ENCODE results near the gene FFAR2.

DNA sequence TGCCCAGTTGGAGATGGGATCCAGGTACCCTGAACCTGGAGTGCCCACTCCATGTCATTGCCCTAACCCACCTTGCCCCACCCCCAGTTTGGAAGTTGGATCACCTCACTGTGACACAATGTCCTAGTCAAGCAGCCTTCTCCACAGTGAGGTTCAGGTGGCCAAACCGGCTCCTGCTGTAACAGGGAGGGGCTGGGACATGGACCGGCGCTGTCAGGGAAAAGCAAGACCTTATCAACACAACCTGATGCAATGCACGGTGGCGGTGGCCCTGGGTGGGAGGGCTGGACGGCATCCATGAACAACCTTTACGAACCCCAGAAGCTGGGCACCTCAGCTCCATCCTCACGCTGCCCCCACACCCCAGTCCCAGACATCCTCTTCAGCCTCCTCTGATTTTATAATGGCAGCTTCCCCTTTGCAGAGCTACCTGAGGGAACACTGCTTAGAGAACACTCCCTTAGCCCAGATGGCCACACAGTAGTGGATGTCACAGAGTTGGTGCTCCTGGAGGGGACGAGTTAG is 43.8 kb downstream of the FFAR2 start:
- TF ChIP-seq, protein P1, sequence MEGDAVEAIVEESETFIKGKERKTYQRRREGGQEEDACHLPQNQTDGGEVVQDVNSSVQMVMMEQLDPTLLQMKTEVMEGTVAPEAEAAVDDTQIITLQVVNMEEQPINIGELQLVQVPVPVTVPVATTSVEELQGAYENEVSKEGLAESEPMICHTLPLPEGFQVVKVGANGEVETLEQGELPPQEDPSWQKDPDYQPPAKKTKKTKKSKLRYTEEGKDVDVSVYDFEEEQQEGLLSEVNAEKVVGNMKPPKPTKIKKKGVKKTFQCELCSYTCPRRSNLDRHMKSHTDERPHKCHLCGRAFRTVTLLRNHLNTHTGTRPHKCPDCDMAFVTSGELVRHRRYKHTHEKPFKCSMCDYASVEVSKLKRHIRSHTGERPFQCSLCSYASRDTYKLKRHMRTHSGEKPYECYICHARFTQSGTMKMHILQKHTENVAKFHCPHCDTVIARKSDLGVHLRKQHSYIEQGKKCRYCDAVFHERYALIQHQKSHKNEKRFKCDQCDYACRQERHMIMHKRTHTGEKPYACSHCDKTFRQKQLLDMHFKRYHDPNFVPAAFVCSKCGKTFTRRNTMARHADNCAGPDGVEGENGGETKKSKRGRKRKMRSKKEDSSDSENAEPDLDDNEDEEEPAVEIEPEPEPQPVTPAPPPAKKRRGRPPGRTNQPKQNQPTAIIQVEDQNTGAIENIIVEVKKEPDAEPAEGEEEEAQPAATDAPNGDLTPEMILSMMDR (IDR thresholded peaks at IDR 0.05): no peak
- no peak for TF ChIP-seq POLR2A (IDR thresholded peaks at IDR 0.05)
